ENCODE results near the gene EFHC1. TPM values are rescaled to one million over a fixed set of nuclear protein-coding genes. Genes with fewer than 3 reads are reported as not detected.

Gene EFHC1
- total RNA-seq, 4 donors from 2014 or later, result 10.2 to 33.0 (median 20.8) TPM

DNA sequence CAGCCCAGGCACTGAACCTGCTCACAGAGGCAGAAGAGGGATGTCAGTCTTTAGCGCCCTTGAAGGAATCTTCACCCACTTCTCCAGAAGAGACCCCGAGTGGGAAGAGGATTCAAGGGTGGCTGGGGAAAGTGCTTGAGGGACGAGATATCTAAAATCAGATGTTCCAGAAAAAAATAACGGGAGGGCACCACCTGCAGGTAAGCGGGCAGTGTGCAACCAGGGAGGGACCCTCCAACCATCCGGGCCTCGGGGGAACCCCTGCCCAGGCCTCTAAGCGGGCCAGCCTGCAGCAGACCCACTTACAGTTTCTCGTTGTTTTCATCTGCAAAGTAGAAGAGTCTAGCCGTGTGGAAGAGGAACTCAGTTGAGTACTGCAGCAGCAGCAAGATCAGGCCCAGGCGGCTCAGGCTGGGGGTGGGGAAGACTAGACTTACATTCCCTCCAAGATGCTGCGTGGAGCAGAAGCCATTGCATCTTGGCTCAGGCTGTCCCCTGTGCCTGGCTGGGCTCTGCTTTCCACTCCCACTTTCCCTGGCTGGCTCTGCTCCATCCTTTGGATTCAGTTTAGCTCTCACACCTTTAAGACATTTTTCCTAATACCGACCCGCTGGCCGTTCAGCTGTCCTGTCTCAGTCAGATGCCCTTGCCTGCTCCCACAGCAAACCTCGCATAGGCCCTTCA, 85.7 kb downstream of the EFHC1 start:
- TF ChIP-seq CTCF (IDR thresholded peaks at IDR 0.05), result no peak
- ATAC-seq (ENCODE audit: low FRiP score) (no peak), DNase-seq (ENCODE audit: low spot score) (no peak)

- TF ChIP-seq CTCF (IDR thresholded peaks at IDR 0.05), result no peak
- ATAC-seq (ENCODE audit: low FRiP score) (no peak), DNase-seq (ENCODE audit: low spot score) (no peak)
Observed at GRCh38 chr6:52506476-52506875, 86.3 kb downstream of the EFHC1 start.

GRCh38 chr6:52507557-52508260, 87.6 kb downstream of the EFHC1 start:
- no peak for DNase-seq (ENCODE audit: low spot score)
- no peak for TF ChIP-seq CTCF (IDR thresholded peaks at IDR 0.05)
- ATAC-seq (ENCODE audit: low FRiP score), result no peak

GRCh38 chr6:52508261-52508739, 88.2 kb downstream of the EFHC1 start:
- no peak for ATAC-seq (ENCODE audit: low FRiP score)
- TF ChIP-seq CTCF (IDR thresholded peaks at IDR 0.05), result no peak
- no peak for DNase-seq (ENCODE audit: low spot score)

DNA sequence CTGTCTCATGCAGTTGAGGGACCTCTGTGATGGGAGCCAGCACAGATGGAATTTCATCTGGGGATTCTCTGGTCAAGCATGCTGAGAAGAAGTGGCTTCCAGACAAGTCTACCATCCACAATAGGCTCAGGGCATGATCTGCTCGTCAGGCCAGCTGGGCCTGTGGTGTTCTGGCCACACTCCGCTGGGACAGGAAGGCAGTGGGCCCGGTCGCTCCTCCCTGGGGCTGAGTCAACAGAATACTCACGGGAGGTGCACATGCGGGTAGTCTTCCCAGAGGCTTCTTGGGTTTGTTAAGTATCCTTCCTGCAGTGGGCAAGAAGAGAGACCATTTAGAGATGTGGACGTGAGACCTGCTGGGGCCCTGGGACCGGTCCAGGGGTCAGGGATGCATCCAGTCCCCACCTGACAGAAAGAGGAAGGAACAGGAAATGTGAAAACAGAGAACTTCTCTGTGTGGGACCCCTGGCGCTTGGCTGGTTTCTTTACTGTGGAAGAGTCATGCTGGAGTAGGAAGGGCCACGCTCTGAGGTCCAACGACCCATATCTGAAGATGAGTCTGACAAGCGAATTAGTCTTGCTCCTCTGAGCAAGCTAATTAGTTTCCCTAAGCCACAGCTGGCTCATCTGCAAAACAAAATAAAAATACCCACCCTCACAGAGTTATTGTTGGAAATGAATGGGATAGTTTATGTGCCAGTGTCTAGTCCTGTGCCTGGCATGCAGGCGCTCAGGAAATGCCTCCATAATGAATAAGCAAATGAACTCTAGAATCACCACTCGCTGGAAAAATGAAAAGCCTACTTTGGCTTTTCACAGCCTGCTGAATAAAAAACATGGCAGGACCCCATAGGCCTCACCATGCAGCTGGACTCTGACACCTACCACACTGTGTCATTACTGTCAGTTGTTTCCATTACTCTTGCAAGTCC, 89.4 kb downstream of the EFHC1 start:
- ATAC-seq (ENCODE audit: low FRiP score) (no peak), DNase-seq (ENCODE audit: low spot score) (no peak)
- TF ChIP-seq CTCF (IDR thresholded peaks at IDR 0.05), result no peak

- TF ChIP-seq CTCF (IDR thresholded peaks at IDR 0.05), result no peak
Observed at GRCh38 chr6:52510213-52510562, 90.0 kb downstream of the EFHC1 start.

More at GRCh38 chr6:52510213-52510562, 90.0 kb downstream of the EFHC1 start:
- no peak for ATAC-seq (ENCODE audit: low FRiP score)
- no peak for DNase-seq (ENCODE audit: low spot score)

Measured in omental fat pad (tissue), 4 donors.